ENCODE results near the gene ATP5F1D. TPM values are rescaled to one million over a fixed set of nuclear protein-coding genes. Genes with fewer than 3 reads are reported as not detected.

The ATP5F1D gene
- total RNA-seq, 4 donors from 2014 or later: 102 to 205 (median 137) TPM

DNA sequence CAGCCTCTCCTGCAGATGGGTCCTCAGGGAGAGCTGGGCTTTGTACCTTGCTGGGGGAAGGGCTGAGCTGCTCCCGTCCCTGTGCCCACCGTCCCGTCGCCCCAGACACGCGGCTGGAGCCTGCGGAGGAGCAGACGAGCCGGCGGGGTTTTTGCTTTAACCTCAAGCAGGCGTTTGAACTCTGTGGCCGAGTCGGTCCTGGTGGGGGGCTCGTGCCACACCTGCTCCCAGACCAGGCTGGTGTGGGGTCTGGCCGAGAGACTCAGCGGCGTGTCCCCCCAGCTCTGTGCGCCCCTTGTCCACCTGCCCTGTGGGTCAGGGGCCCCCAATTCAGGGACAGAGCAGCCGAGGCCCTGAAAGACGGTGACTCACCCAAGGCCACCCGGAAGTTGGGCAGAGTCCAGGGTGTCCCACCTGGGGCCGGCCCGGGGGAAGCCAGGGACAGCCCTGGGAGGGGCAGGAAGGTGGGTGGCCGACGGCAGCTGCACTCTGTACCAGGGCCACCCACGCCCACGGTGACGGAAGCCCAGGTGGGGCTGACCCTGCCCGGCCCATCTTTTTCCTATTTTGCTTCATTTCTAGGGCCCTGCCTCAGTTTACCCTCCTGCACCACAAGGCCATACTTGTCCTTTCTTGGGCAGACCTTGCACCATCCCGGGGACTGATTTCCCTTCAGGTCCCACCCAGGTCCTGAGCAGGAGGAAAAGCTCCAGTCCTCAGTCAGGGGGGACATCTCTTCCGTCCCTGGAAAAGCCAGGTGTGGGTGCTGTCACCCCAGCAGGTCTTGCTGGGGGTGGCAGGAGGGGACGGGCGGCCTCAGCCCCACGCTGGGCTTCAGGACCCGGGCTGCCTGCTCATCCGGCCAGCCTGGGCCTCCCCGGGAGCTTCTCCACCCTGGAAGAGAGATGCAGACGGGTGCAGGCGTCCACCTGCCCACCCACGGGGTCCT is 49.4 kb downstream of the ATP5F1D start:
- Histone ChIP-seq H3K27me3 (peaks cover 100% of the 10 kb centered on the region), H3K27ac (no peak overlapping the region), H3K4me3 (no peak overlapping the region), H3K9me3 (no peaks in the 10 kb centered on the region), H3K36me3 (no peaks in the 10 kb centered on the region), H3K4me1 (peaks cover 17% of the 10 kb centered on the region)
- TF ChIP-seq POLR2A (IDR thresholded peaks at IDR 0.05): no peak
- TF ChIP-seq POLR2AphosphoS5 (IDR thresholded peaks at IDR 0.05): no peak
- TF ChIP-seq EP300 (IDR thresholded peaks at IDR 0.05): no peak
- TF ChIP-seq, protein P1, sequence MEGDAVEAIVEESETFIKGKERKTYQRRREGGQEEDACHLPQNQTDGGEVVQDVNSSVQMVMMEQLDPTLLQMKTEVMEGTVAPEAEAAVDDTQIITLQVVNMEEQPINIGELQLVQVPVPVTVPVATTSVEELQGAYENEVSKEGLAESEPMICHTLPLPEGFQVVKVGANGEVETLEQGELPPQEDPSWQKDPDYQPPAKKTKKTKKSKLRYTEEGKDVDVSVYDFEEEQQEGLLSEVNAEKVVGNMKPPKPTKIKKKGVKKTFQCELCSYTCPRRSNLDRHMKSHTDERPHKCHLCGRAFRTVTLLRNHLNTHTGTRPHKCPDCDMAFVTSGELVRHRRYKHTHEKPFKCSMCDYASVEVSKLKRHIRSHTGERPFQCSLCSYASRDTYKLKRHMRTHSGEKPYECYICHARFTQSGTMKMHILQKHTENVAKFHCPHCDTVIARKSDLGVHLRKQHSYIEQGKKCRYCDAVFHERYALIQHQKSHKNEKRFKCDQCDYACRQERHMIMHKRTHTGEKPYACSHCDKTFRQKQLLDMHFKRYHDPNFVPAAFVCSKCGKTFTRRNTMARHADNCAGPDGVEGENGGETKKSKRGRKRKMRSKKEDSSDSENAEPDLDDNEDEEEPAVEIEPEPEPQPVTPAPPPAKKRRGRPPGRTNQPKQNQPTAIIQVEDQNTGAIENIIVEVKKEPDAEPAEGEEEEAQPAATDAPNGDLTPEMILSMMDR (IDR thresholded peaks at IDR 0.05): no peak
- no peak for DNase-seq (ENCODE audit: low spot score in 2 of 2)
- WGBS: 64% methylated on average over 11 of the region's 40 CpGs

DNA sequence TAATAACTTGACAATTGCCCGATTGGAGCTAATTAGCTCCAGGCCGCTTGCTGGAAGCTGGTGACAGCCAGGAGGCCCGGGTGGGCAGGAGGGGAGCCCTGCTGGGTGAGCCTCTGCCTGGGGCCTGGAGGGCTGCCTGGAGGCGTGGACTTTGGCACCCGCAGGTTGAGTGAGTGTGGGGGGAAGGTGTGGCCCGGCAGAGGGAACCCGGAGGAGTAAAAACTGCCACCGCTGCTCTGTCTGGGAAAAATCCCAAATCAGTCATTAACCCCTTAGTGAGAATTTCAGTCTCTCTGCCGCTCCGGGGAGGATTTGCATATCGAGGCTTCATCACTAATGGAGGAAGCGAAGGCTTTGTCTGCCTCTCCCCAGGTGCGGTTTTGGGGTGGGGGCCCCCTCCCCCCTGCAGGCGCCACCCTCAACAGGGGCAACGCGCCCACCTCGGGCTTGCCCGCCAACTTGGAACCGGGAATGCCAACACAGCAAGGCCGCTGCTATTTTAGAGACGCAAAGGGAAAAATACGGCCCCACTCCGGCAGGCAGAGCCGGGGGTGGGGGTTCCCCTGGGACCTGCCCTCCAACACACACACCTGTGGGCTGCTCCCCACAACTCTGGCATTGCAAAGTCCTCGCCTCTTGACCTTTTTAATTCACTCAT is 50.3 kb downstream of the ATP5F1D start:
- peaks cover 11% of the 10 kb centered on the region for H3K4me1 ChIP-seq
- TF ChIP-seq EP300 (IDR thresholded peaks at IDR 0.05) (no peak), POLR2AphosphoS5 (IDR thresholded peaks at IDR 0.05) (no peak), POLR2A (IDR thresholded peaks at IDR 0.05) (no peak)
- TF ChIP-seq, protein P1 (IDR thresholded peaks at IDR 0.05): no peak
- no peaks in the 10 kb centered on the region for H3K9me3 ChIP-seq
- no peak for DNase-seq (ENCODE audit: low spot score in 2 of 2)
- 51% methylated on average over 14 of the region's 25 CpGs for WGBS
- no peaks in the 10 kb centered on the region for H3K36me3 ChIP-seq
- no peak overlapping the region for H3K27ac ChIP-seq
- H3K4me3 ChIP-seq: no peak overlapping the region
- peaks cover 98% of the 10 kb centered on the region for H3K27me3 ChIP-seq

DNA sequence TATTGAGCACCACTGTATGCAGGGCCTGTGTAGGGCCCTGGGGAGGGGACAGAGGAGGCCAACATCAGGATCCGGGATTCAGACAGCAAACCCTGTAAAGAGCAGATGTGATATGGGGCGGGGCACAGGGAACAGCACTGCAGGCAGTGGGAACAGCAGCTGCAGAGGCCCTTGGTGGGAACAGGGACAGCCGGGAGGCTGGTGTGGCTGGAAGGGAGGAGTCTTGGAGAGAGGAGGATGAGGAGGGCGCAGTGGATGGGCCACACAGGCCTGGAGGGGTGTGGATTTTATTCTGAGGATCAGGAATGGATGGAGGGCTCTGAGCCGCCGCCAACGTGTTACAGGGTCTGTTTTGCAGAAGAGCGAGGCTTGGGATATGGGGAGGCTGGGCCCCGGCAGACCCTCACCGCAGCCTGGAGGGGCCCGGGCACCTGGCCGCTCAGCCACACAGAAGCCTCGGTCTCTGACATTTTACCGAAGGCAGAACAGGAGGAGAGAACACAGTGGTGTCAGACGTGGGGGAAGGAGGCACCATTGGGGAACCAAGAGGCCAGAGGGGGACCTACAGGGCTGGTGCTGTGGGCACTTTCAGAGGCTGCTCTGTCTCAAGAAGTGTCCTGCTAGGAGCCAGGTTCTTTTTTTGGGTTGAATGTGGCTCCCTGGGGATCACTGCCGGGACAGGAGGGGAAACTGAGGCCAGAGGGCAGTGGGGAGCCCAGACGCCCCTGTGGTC is 51.0 kb downstream of the ATP5F1D start:
- TF ChIP-seq POLR2AphosphoS5 (IDR thresholded peaks at IDR 0.05): no peak
- TF ChIP-seq EP300 (IDR thresholded peaks at IDR 0.05): no peak
- TF ChIP-seq, protein P1 (IDR thresholded peaks at IDR 0.05): no peak
- TF ChIP-seq POLR2A (IDR thresholded peaks at IDR 0.05): no peak

DNA sequence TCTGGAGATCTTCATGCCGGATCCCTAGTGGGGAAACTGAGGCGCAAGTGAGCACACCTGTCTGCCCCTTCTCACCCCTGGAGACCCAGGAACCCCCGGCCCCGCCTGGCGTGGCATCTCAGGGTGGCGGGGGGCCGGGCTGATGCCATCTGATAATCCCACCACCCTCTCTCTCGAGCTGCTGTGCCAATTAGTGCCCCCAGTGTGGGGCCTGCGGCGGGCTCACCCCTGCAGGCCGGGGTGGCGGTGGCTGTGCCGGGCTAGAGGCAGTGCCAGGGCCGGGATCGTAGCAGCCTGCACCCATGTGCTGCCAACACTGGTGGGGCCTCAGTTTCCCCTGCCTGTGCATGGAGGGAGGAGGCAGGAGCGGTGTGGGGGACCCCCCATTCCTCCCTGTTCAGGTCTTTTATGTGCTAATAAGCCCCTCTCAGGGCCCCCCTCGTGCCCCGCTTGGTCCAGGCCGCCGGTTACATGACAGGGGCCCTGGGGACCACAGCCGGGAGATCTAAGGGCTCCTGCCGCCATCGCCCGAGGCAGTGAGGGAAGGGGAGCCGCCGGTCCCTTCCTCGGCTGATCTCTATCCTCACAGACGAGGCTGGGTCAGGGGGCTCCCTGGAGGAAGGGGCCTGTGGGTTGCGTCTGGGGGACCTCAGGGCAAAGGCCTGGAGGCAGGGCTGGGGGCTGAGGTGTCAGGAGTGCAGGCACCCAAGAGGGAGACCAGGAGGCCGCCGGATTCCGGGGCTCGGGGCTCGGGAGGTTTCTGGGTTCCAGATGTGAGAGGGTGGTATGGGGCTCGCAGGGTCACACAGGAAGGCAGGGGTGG is 52.4 kb downstream of the ATP5F1D start:
- TF ChIP-seq POLR2A (IDR thresholded peaks at IDR 0.05): no peak
- no peak for TF ChIP-seq EP300 (IDR thresholded peaks at IDR 0.05)
- TF ChIP-seq, protein P1 (IDR thresholded peaks at IDR 0.05): no peak
- TF ChIP-seq POLR2AphosphoS5 (IDR thresholded peaks at IDR 0.05): no peak
- WGBS: 44% methylated on average over 13 of the region's 35 CpGs

More for the DNA sequence above, 51.0 kb downstream of the ATP5F1D start:
- no peak overlapping the region for H3K4me3 ChIP-seq
- H3K27ac ChIP-seq: no peak overlapping the region
- H3K36me3 ChIP-seq: no peaks in the 10 kb centered on the region
- WGBS: 80% methylated on average over 16 of the region's 17 CpGs
- peaks cover 11% of the 10 kb centered on the region for H3K4me1 ChIP-seq
- no peak for DNase-seq (ENCODE audit: low spot score in 2 of 2)
- peaks cover 92% of the 10 kb centered on the region for H3K27me3 ChIP-seq
- no peaks in the 10 kb centered on the region for H3K9me3 ChIP-seq

More for the DNA sequence above, 52.4 kb downstream of the ATP5F1D start:
- H3K27me3 ChIP-seq: peaks cover 78% of the 10 kb centered on the region
- H3K4me3 ChIP-seq: no peak overlapping the region
- H3K4me1 ChIP-seq: peaks cover 11% of the 10 kb centered on the region
- DNase-seq (ENCODE audit: low spot score in 2 of 2): no peak
- no peaks in the 10 kb centered on the region for H3K36me3 ChIP-seq
- no peak overlapping the region for H3K27ac ChIP-seq
- no peaks in the 10 kb centered on the region for H3K9me3 ChIP-seq

Other genes starting within 250 kb of the ATP5F1D start
- 1 to 10 TPM in 1 of 4 donors, under 1 TPM in 1, not detected in 2; 0.13 to 1.1 TPM for gene GRIN3B, start 241.3 kb upstream of the ATP5F1D start, total RNA-seq
- gene TMEM259, start 220.6 kb upstream of the ATP5F1D start, total RNA-seq: 100 to 1,000 TPM; 165 to 349 (median 243) TPM
- not detected for gene RNU6-2, start 220.2 kb upstream of the ATP5F1D start, total RNA-seq
- gene CNN2, start 215.1 kb upstream of the ATP5F1D start, total RNA-seq: 10 to 100 TPM; 44.0 to 75.1 (median 68.4) TPM
- 10 to 100 TPM; 29.8 to 97.6 (median 47.5) TPM for gene ABCA7, start 201.6 kb upstream of the ATP5F1D start, total RNA-seq
- gene ARHGAP45, start 174.6 kb upstream of the ATP5F1D start, total RNA-seq: 10 to 100 TPM; 11.5 to 13.4 (median 12.6) TPM
- gene POLR2E, start 146.4 kb upstream of the ATP5F1D start, total RNA-seq: 100 to 1,000 TPM in 3 of 4 donors, 10 to 100 TPM in 1; 84.1 to 142 (median 111) TPM
- 100 to 1,000 TPM; 267 to 359 (median 344) TPM for gene GPX4, start 137.8 kb upstream of the ATP5F1D start, total RNA-seq
- gene SBNO2, start 67.5 kb upstream of the ATP5F1D start, total RNA-seq: 10 to 100 TPM; 36.7 to 58.9 (median 45.5) TPM
- 10 to 100 TPM; 62.5 to 76.9 (median 66.4) TPM for gene STK11, start 36.0 kb upstream of the ATP5F1D start, total RNA-seq
- 1 to 10 TPM; 2.9 to 8.6 (median 5.1) TPM for gene CBARP, start 3.7 kb upstream of the ATP5F1D start, total RNA-seq
- gene MIDN, start 6.8 kb downstream of the ATP5F1D start, total RNA-seq: 100 to 1,000 TPM in 2 of 4 donors, 10 to 100 TPM in 2; 89.0 to 153 (median 105) TPM
- gene CIRBP, start 27.6 kb downstream of the ATP5F1D start, total RNA-seq: 100 to 1,000 TPM; 338 to 672 (median 451) TPM
- gene FAM174C, start 33.8 kb downstream of the ATP5F1D start, total RNA-seq: 10 to 100 TPM; 44.3 to 72.5 (median 58.2) TPM
- not detected for gene EFNA2, start 44.1 kb downstream of the ATP5F1D start, total RNA-seq
- 100 to 1,000 TPM in 2 of 4 donors, 10 to 100 TPM in 2; 66.8 to 154 (median 97.5) TPM for gene NDUFS7, start 142.2 kb downstream of the ATP5F1D start, total RNA-seq
- gene GAMT, start 159.8 kb downstream of the ATP5F1D start, total RNA-seq: 10 to 100 TPM; 27.8 to 40.3 (median 34.0) TPM
- gene DAZAP1, start 165.8 kb downstream of the ATP5F1D start, total RNA-seq: 10 to 100 TPM; 41.5 to 75.4 (median 49.2) TPM
- 1,000 to 10,000 TPM; 1,802 to 3,909 (median 2,793) TPM for gene RPS15, start 196.6 kb downstream of the ATP5F1D start, total RNA-seq
- gene APC2, start 208.4 kb downstream of the ATP5F1D start, total RNA-seq: under 1 TPM in 3 of 4 donors, not detected in 1; 0.08 to 0.30 (median 0.26) TPM
- gene C19orf25, start 237.5 kb downstream of the ATP5F1D start, total RNA-seq: 10 to 100 TPM; 25.1 to 41.2 (median 36.4) TPM
- gene PCSK4, start 248.6 kb downstream of the ATP5F1D start, total RNA-seq: 1 to 10 TPM; 1.4 to 6.6 (median 3.8) TPM
- 10 to 100 TPM in 1 of 4 donors, 1 to 10 TPM in 3; 3.2 to 11.8 (median 8.1) TPM for gene REEP6, start 249.4 kb downstream of the ATP5F1D start, total RNA-seq

Data from suprapubic skin (tissue), 4 donors.